Heart right ventricle (tissue), 16 donors: Measurements from ENCODE around the gene ERMAP. TPM values are rescaled to one million over a fixed set of nuclear protein-coding genes. Genes with fewer than 3 reads are reported as not detected.
A peak's percentile ranks its signal among the peaks of the same experiment; 100 is the strongest.

ENCODE experiments used
- ATAC-seq, 8 donors: fragments of 200-7000 bp; cut with Tn5 transposase; one replicate each; pipeline ENCODE4 v1.9.1; 2020; ENCODE audit warnings: mild to moderate bottlenecking in 8 of 8, moderate library complexity in 8 of 8, moderate number of reproducible peaks in 1 of 8
- DNase-seq, 2 donors: peaks; one replicate each; pipeline ENCODE4 v3.0.0-alpha.2; 2020
- H3K27ac ChIP-seq, 10 donors: fragments of 200-600 bp; sonication (generic) in 2 of 10; one replicate each; pipeline versions ENCODE4 v1.5.0 to v1.8.0; 2020 to 2022; ENCODE audit warnings: mild to moderate bottlenecking in 3 of 10
- H3K27me3 ChIP-seq, 7 donors: fragments of 200-600 bp; one replicate each; pipeline ENCODE4 v1.8.0; 2021 to 2022; ENCODE audit warnings: mild to moderate bottlenecking in 2 of 7
- H3K36me3 ChIP-seq, 9 donors: fragments of 200-600 bp; sonication (generic) in 1 of 9; one replicate each; pipeline versions ENCODE4 v1.5.0 to v1.8.0; 2020 to 2022; ENCODE audit warnings: mild to moderate bottlenecking in 2 of 9
- H3K4me1 ChIP-seq, 9 donors: fragments of 200-600 bp; sonication (generic) in 1 of 9; one replicate each; pipeline versions ENCODE4 v1.5.0 to v1.8.0; 2020 to 2022; ENCODE audit warnings: mild to moderate bottlenecking in 4 of 9
- H3K4me3 ChIP-seq, 10 donors: fragments of 200-600 bp; sonication (generic) in 2 of 10; one replicate each; pipeline versions ENCODE4 v1.5.0 to v1.8.0; 2020 to 2022; ENCODE audit warnings: mild to moderate bottlenecking in 7 of 10, moderate library complexity in 2 of 10
- H3K9me3 ChIP-seq, 11 donors: fragments of 200-600 bp in 10 of 11; sonication (generic) in 2 of 11; one replicate each; pipeline versions ENCODE4 v1.5.0 to v1.8.0; 2013 to 2022; ENCODE audit warnings: mild to moderate bottlenecking in 2 of 11, control low read depth in 1 of 11, moderate library complexity in 1 of 11
- CTCF ChIP-seq, 9 donors: fragments of 200-600 bp; sonication (generic) in 2 of 9; IDR thresholded peaks; one replicate each; pipeline versions ENCODE4 v1.5.0 to v1.8.0; 2021 to 2022; ENCODE audit warnings: antibody characterized with exemption in 9 of 9, mild to moderate bottlenecking in 5 of 9, moderate library complexity in 1 of 9
- WGBS, 2 donors: extraction: QIAGEN DNeasy Blood & Tissue Kit; methylation state at CpG; one replicate each; pipeline ENCODE4 v1.1.7; 2013; ENCODE audit warnings: inconsistent platforms in 1 of 2; 5-methylcytosine and 5-hydroxymethylcytosine counted together
- intact Hi-C, 10 donors: fragments of 100-400 bp; cut with DNase I; formaldehyde crosslinking; loops; one replicate each; pipeline versions ENCODE4 v1.11.1 to v1.14.2; 2022
- polyA plus RNA-seq, 2 donors: library from polyadenylated mRNA; stranded (reverse); fragments of 200-250 nt; gene quantifications; one replicate each; pipeline ENCODE4 v1.2.3, GENCODE V29; 2013
- total RNA-seq, 10 donors: library from RNA; stranded (reverse); fragmentation: NEBNext Ultra II Directional in 3 of 10; extraction: Animal tissue kit (Norgen Biotek cat#: 25700) in 3 of 10; gene quantifications; one replicate each; pipeline versions ENCODE4 v1.2.1 to v1.2.4, GENCODE V29; 2021 to 2023
- donor health status: Arrhythmogenic right ventricular cardiomyopathy.
- donor health status: ischemic (EF 13 %, LVEDD 7.1; RV severe dilation, severe dysfunction).
- donor health status: healthy with polysubstance abuse.
- donor health status: DM: no; HTN: yes; CAD: no.
- donor health status: DM: no; HTN: no; CAD: no.
- donor health status: ischemic (EF 25% LVEDD 6.9; RV normal size, moderate dysfunction).
- donor health status: ischemic (EF 25% LVEDD 5.7; RV mildly dilated, moderate dysfunction).
- donor health status: healthy.
- donor health status: DM: yes; HTN: yes; CAD: no.
- donor health status: Ischemic cardiomyopathy.
- donor health status: ischemic (EF 35%, LVEDD 5.7; RV mildly dilated, moderate dysfunction).
- donor health status: nonischemic (EF 11% LVEDD 7.7; RV severe dilation, severe dysfunction).
- donor health status: DM: yes; HTN: yes; CAD: no.
- donor health status: PGD.
- donor health status: ischemic (EF 29% LVEDD 5.4; RV normal size, mild dysfunction).
- donor health status: nonischemic (EF 23%, LVEDD 6.1; RV moderate dilation, normal function).

The ERMAP gene
- total and polyA plus RNA-seq, 12 donors: 1.4 to 6.1 (median 5.0) TPM

DNA sequence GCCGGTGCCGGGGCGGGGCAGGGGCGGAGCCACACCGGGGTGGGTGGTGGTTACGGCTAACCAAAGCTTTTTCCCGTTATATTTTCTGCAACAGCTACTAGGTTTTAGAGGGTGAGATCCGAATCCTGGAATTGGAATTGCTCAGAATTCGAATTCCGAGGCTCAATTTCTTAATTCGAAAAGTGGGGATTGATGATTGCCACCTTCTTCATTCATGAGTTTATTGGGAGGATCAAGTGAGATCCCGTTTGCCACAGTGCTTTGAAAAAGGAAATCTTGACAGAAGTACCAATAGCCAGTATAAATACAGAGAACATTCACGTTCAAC is 482 bp downstream of the ERMAP start:
- Histone ChIP-seq H3K4me3 (peak overlapping the region; percentile 29 to 92 (median 74)), H3K4me1 (peaks cover 0 to 29% (median 23%) of the 10 kb centered on the region in 9 donors), H3K36me3 (peaks cover 0 to 15% (median 0%) of the 10 kb centered on the region in 9 donors), H3K9me3 (no peaks in the 10 kb centered on the region), H3K27ac (peak overlapping the region; percentile 93 to 100 (median 99)), H3K27me3 (no peaks in the 10 kb centered on the region)
- TF ChIP-seq CTCF (IDR thresholded peaks at IDR 0.05): no peak
- ATAC-seq: no peak
- intact Hi-C loops: loop anchor here in 2 of 10 donors (2.0 kb wide), 2 partner anchors 29 to 51 kb away; partner anchors contain the start of genes C1orf50 (in 2 of the 2), P3H1 (in 2 of the 2) and ZNF691 (in 1 of the 2)
- no peak for DNase-seq
- 0% methylated on average over 13 of the region's 13 CpGs for WGBS, 2 donors

DNA sequence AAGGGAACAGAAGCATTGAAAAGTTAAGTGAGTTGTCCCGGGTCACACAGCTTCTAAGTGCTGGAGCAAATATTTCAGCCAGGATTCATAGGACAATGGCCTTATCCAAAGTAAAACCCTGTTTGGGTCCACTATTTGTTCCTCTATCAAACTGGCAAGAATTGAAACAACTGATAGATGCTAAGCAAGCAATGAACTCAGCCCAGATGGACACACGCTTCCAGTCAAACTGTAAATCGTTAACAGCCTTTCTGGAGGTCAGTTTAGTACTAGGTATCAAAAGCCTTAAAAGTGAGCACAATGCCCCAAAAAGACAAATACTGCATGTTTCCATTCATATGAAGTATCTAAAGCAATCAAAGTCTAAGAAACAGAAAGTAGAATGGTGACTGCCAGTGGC is 1.1 kb downstream of the ERMAP start:
- no peaks in the 10 kb centered on the region for H3K9me3 ChIP-seq
- H3K27me3 ChIP-seq: no peaks in the 10 kb centered on the region
- intact Hi-C loops: loop anchor here in 2 of 10 donors (2.0 kb wide), 2 partner anchors 29 to 51 kb away; partner anchors contain the start of genes C1orf50 (in 2 of the 2), P3H1 (in 2 of the 2) and ZNF691 (in 1 of the 2)
- TF ChIP-seq CTCF (IDR thresholded peaks at IDR 0.05): no peak
- H3K4me1 ChIP-seq: peaks cover 0 to 35% (median 23%) of the 10 kb centered on the region in 9 donors
- ATAC-seq (no peak), DNase-seq (no peak)
- WGBS, 2 donors: 96 to 99% methylated on average over 3 of the region's 3 CpGs
- peak overlapping the region in 7 of 10 donors; percentile 55 to 92 (median 74) for H3K4me3 ChIP-seq
- peaks cover 0 to 14% (median 0%) of the 10 kb centered on the region in 9 donors for H3K36me3 ChIP-seq
- peak overlapping the region in 1 of 10 donors; percentile 99 for H3K27ac ChIP-seq

- DNase-seq (no peak), ATAC-seq (no peak)
- no peak overlapping the region for H3K4me3 ChIP-seq
- peaks cover 0 to 34% (median 18%) of the 10 kb centered on the region in 9 donors for H3K4me1 ChIP-seq
- no peak for TF ChIP-seq CTCF (IDR thresholded peaks at IDR 0.05)
- no peaks in the 10 kb centered on the region for H3K27me3 ChIP-seq
- intact Hi-C loops: no loop called here
- WGBS, 2 donors: 65 to 70% methylated on average over 1 of the region's 1 CpG
- H3K9me3 ChIP-seq: no peaks in the 10 kb centered on the region
- H3K36me3 ChIP-seq: no peaks in the 10 kb centered on the region
- H3K27ac ChIP-seq: no peak overlapping the region
Measured at GRCh38 chr1:42820813-42821212, 3.9 kb downstream of the ERMAP start.

DNA sequence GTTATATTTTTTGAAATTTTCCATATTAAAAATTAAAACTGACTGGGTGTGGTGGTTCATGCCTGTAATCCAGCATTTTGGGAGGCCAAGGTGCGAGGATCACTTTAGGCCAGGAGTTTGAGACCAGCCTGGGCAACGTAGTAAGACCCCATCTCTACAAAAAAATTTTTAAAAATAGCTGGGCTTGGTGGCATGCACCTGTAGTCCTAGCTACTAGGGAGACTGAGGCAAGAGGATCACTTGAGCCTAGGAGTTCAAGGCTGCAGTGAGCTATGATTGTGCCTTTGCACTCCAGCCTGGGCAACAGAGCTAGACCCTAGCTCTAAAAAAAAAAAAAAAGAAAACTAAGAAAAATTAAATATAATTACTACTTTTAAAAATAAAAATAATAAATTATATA is 4.8 kb downstream of the ERMAP start:
- Histone ChIP-seq H3K4me3 (no peak overlapping the region), H3K27me3 (no peaks in the 10 kb centered on the region), H3K27ac (no peak overlapping the region), H3K4me1 (peaks cover 0 to 25% (median 9%) of the 10 kb centered on the region in 9 donors), H3K36me3 (no peaks in the 10 kb centered on the region), H3K9me3 (no peaks in the 10 kb centered on the region)
- intact Hi-C loops: no loop called here
- no peak for TF ChIP-seq CTCF (IDR thresholded peaks at IDR 0.05)
- ATAC-seq: no peak
- no peak for DNase-seq
- 94 to 99% methylated on average over 2 of the region's 2 CpGs for WGBS, 2 donors
